Breast epithelium (tissue), 4 donors: ENCODE results near the gene SDK1. TPM values are rescaled to one million over a fixed set of nuclear protein-coding genes. Genes with fewer than 3 reads are reported as not detected.

Source experiments
- DNase-seq, 2 donors: peaks; one replicate each; pipeline ENCODE4 v3.0.0-alpha.2; 2019; ENCODE audit warnings: low spot score in 2 of 2
- H3K27ac ChIP-seq, 2 donors: fragments of 200-600 bp; sonication (generic) in 1 of 2; one replicate each; pipeline ENCODE4 v1.5.1; 2016 to 2019; ENCODE audit warnings: mild to moderate bottlenecking in 1 of 2
- H3K27me3 ChIP-seq, 2 donors: fragments of 200-600 bp; sonication (generic) in 1 of 2; one replicate each; pipeline versions ENCODE4 v1.5.1 to v1.6.0; 2017 to 2019; ENCODE audit warnings: control low read depth in 1 of 2, mild to moderate bottlenecking in 1 of 2
- H3K36me3 ChIP-seq: fragments of 200-600 bp; one replicate; pipeline ENCODE4 v1.5.1; 2019
- H3K4me1 ChIP-seq, 2 donors: fragments of 200-600 bp; sonication (generic); one replicate each; pipeline ENCODE4 v1.5.1; 2016 to 2019; ENCODE audit warnings: control low read depth in 1 of 2
- H3K4me3 ChIP-seq, 3 donors: fragments of 200-600 bp; sonication (generic); 1 replicate in 2 of 3; 2 replicates in 1 of 3; pipeline ENCODE4 v1.5.1; 2016 to 2019; ENCODE audit warnings: mild to moderate bottlenecking in 3 of 3, moderate library complexity in 2 of 3
- H3K9me3 ChIP-seq, 2 donors: fragments of 200-600 bp; sonication (generic) in 1 of 2; one replicate each; pipeline ENCODE4 v1.5.1; 2016 to 2019; ENCODE audit warnings: control low read depth in 1 of 2
- CTCF ChIP-seq, 3 donors: fragments of 450-650 bp; IDR thresholded peaks; one replicate each; pipeline ENCODE4 v1.5.1; 2016 to 2017; ENCODE audit warnings: antibody characterized with exemption in 3 of 3, mild to moderate bottlenecking in 3 of 3, moderate library complexity in 3 of 3
- POLR2A ChIP-seq: fragments of 450-650 bp; IDR thresholded peaks from one replicate; pipeline ENCODE4 v1.6.1; 2016; ENCODE audit warnings: antibody characterized with exemption, mild to moderate bottlenecking, moderate library complexity
- POLR2AphosphoS5 ChIP-seq, 3 donors: sonication (generic); formaldehyde crosslinking; IDR thresholded peaks; one replicate each; pipeline ENCODE4 v1.6.1; 2017; ENCODE audit warnings: antibody characterized with exemption in 3 of 3
- intact Hi-C: fragments of 100-400 bp; cut with DNase I; formaldehyde crosslinking; loops from one replicate; pipeline ENCODE4 v1.15.1; 2023; ENCODE audit warnings: low total_unique reads
- total RNA-seq, 3 donors: library from RNA; depleted of rRNA; stranded (reverse); fragments of >200 nt; gene quantifications; one replicate each; pipeline ENCODE4 v1.1.0, GENCODE V29; 2016

Gene SDK1
- total RNA-seq, 3 donors from 2014 or later = 3.7 to 18.2 (median 6.6) TPM

- DNase-seq = no peak
- no peaks in the 10 kb centered on the region for H3K36me3 ChIP-seq
- no peak for TF ChIP-seq POLR2AphosphoS5 (IDR thresholded peaks at IDR 0.05)
- TF ChIP-seq POLR2A = no peak
- TF ChIP-seq CTCF (IDR thresholded peaks at IDR 0.05) = no peak
- no peaks in the 10 kb centered on the region for H3K4me1 ChIP-seq
- intact Hi-C loops = no loop called here
- H3K4me3 ChIP-seq = no peak overlapping the region
- no peak overlapping the region for H3K27ac ChIP-seq
- H3K27me3 ChIP-seq = no peaks in the 10 kb centered on the region
- peaks cover 0 to 10% of the 10 kb centered on the region in 2 donors for H3K9me3 ChIP-seq
These were observed 723.8 kb downstream of the SDK1 start for GRCh38 chr7:4024806-4025205.

GRCh38 chr7:4025210-4025609 is 724.2 kb downstream of the SDK1 start:
- Histone ChIP-seq H3K27me3 (no peaks in the 10 kb centered on the region), H3K27ac (no peak overlapping the region), H3K9me3 (peaks cover 0 to 9% of the 10 kb centered on the region in 2 donors), H3K4me1 (no peaks in the 10 kb centered on the region), H3K4me3 (no peak overlapping the region), H3K36me3 (no peaks in the 10 kb centered on the region)
- DNase-seq = no peak
- intact Hi-C loops = no loop called here
- TF ChIP-seq CTCF (IDR thresholded peaks at IDR 0.05) = no peak
- TF ChIP-seq POLR2A = no peak
- TF ChIP-seq POLR2AphosphoS5 (IDR thresholded peaks at IDR 0.05) = no peak

GRCh38 chr7:4025694-4026615 is 724.9 kb downstream of the SDK1 start:
- Histone ChIP-seq H3K27ac (no peak overlapping the region), H3K9me3 (peaks cover 0 to 4% of the 10 kb centered on the region in 2 donors), H3K36me3 (no peaks in the 10 kb centered on the region), H3K27me3 (no peaks in the 10 kb centered on the region), H3K4me1 (no peaks in the 10 kb centered on the region), H3K4me3 (no peak overlapping the region)
- TF ChIP-seq POLR2A (no peak), POLR2AphosphoS5 (IDR thresholded peaks at IDR 0.05) (no peak), CTCF (IDR thresholded peaks at IDR 0.05) (no peak)
- DNase-seq = no peak
- intact Hi-C loops = no loop called here

- no peak for DNase-seq
- Histone ChIP-seq H3K27me3 (no peaks in the 10 kb centered on the region), H3K4me1 (no peaks in the 10 kb centered on the region), H3K27ac (no peak overlapping the region), H3K9me3 (no peaks in the 10 kb centered on the region), H3K4me3 (no peak overlapping the region), H3K36me3 (no peaks in the 10 kb centered on the region)
- TF ChIP-seq POLR2AphosphoS5 (IDR thresholded peaks at IDR 0.05) (no peak), POLR2A (no peak), CTCF (IDR thresholded peaks at IDR 0.05) (no peak)
- intact Hi-C loops = no loop called here
These were observed 726.0 kb downstream of the SDK1 start for GRCh38 chr7:4026941-4027486.

- H3K9me3 ChIP-seq = no peaks in the 10 kb centered on the region
- intact Hi-C loops = no loop called here
- H3K27me3 ChIP-seq = no peaks in the 10 kb centered on the region
- no peak overlapping the region for H3K27ac ChIP-seq
- no peaks in the 10 kb centered on the region for H3K4me1 ChIP-seq
- H3K36me3 ChIP-seq = no peaks in the 10 kb centered on the region
- H3K4me3 ChIP-seq = no peak overlapping the region
- DNase-seq = no peak
- TF ChIP-seq CTCF (IDR thresholded peaks at IDR 0.05) = no peak
- TF ChIP-seq POLR2A = no peak
- no peak for TF ChIP-seq POLR2AphosphoS5 (IDR thresholded peaks at IDR 0.05)
These were observed 727.2 kb downstream of the SDK1 start for GRCh38 chr7:4028221-4028620.
